SH-SY5Y (cell line): ENCODE measurements around the gene CASK.

Experiments used
- GATA2 ChIP-seq: IDR thresholded peaks from 2 replicates; pipeline ENCODE4 v1.6.1; 2011; ENCODE audit warnings: mild to moderate bottlenecking, low read depth, low read length
- GATA3 ChIP-seq: IDR thresholded peaks from 2 replicates; pipeline ENCODE4 v1.6.1; 2011; ENCODE audit warnings: low read depth, mild to moderate bottlenecking, low read length, moderate library complexity

DNA sequence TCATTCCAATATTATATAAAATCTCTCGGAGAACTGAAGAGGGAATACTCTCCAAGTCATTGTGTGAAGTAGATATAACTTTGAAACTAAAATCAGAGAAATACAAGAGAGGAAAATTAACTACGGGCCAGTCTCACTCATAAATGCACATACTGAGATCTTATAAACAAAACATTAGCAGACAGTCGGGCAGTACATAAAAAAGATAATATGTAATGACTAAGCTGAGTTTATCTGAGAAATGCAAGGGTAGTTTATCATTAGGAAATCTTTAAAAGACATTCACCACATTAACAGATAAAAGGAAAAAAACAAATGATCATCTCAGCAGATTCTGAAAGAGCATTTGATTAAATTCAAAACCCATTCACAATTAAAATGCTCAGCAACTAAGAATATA, 359.5 kb downstream of the CASK start:
- no peak for TF ChIP-seq GATA3
- TF ChIP-seq GATA2 = no peak
